ENCODE data around the gene CBX5.

DNA sequence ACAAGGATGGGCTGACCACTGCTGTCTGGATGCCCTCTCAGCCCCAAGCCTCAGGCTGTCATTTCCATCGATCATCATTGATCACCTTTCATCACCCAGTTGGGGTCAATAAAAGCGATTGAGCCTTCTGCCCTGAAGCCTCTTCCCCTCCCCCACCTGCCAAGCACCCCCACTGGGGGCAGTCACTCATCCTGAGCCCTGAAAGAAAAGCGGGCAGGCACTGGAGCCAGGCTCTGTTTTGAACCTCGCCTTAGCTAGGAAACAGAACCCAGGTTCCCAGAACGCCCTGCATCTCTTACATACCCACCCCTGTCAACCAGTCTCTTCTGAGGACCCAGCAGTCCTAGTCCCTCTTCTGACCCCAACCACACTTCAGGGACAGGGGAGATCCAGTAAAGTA lies 96.9 kb downstream of the CBX5 start:
- TF ChIP-seq, protein P1, sequence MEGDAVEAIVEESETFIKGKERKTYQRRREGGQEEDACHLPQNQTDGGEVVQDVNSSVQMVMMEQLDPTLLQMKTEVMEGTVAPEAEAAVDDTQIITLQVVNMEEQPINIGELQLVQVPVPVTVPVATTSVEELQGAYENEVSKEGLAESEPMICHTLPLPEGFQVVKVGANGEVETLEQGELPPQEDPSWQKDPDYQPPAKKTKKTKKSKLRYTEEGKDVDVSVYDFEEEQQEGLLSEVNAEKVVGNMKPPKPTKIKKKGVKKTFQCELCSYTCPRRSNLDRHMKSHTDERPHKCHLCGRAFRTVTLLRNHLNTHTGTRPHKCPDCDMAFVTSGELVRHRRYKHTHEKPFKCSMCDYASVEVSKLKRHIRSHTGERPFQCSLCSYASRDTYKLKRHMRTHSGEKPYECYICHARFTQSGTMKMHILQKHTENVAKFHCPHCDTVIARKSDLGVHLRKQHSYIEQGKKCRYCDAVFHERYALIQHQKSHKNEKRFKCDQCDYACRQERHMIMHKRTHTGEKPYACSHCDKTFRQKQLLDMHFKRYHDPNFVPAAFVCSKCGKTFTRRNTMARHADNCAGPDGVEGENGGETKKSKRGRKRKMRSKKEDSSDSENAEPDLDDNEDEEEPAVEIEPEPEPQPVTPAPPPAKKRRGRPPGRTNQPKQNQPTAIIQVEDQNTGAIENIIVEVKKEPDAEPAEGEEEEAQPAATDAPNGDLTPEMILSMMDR (IDR thresholded peaks at IDR 0.05) = no peak
- TF ChIP-seq POLR2A (IDR thresholded peaks at IDR 0.05) = no peak
